Amniotic stem cell (primary cell): ENCODE measurements around the gene DSG3.

Experiments used
- DNase-seq: peaks from one replicate; lab custom pipeline; 2025; lab: John Stamatoyannopoulos, UW

The DSG3 gene

GRCh38 chr18:31447530-31448191, at the start of gene DSG3:
Gene DSG3, plus strand, starts transcription at chr18:31447741. Its CDS starts 137 bp downstream, at chr18:31447878.
- no peak for DNase-seq

GRCh38 chr18:31398191-31398590, 49.4 kb upstream of the DSG3 start:
- no peak for DNase-seq

- no peak for DNase-seq
Observed at GRCh38 chr18:31399306-31400032, 48.1 kb upstream of the DSG3 start.

- DNase-seq = no peak
Observed at GRCh38 chr18:31401156-31402025, 46.1 kb upstream of the DSG3 start.

- no peak for DNase-seq
Observed at GRCh38 chr18:31402026-31402373, 45.5 kb upstream of the DSG3 start.

- no peak for DNase-seq
Observed at GRCh38 chr18:31403409-31403808, 44.1 kb upstream of the DSG3 start.

GRCh38 chr18:31407649-31408048, 39.9 kb upstream of the DSG3 start:
- DNase-seq = no peak

- no peak for DNase-seq
Observed at GRCh38 chr18:31409276-31409675, 38.3 kb upstream of the DSG3 start.

GRCh38 chr18:31410716-31411483, 36.6 kb upstream of the DSG3 start:
- no peak for DNase-seq

- DNase-seq = no peak
Observed at GRCh38 chr18:31413137-31413536, 34.4 kb upstream of the DSG3 start.

GRCh38 chr18:31417850-31418249, 29.7 kb upstream of the DSG3 start:
- DNase-seq = no peak

GRCh38 chr18:31419457-31419932, 28.0 kb upstream of the DSG3 start:
- no peak for DNase-seq

GRCh38 chr18:31420032-31420431, 27.5 kb upstream of the DSG3 start:
- no peak for DNase-seq

- DNase-seq = no peak
Observed at GRCh38 chr18:31420524-31420923, 27.0 kb upstream of the DSG3 start.

- no peak for DNase-seq
Observed at GRCh38 chr18:31424383-31424988, 23.1 kb upstream of the DSG3 start.

- no peak for DNase-seq
Observed at GRCh38 chr18:31426021-31426420, 21.5 kb upstream of the DSG3 start.

GRCh38 chr18:31426871-31427406, 20.6 kb upstream of the DSG3 start:
- DNase-seq = no peak

GRCh38 chr18:31428211-31428610, 19.3 kb upstream of the DSG3 start:
- DNase-seq = no peak

- no peak for DNase-seq
Observed at GRCh38 chr18:31429623-31430022, 17.9 kb upstream of the DSG3 start.

- DNase-seq = no peak
Observed at GRCh38 chr18:31430072-31430471, 17.5 kb upstream of the DSG3 start.

- DNase-seq = no peak
Observed at GRCh38 chr18:31430554-31430953, 17.0 kb upstream of the DSG3 start.
